Lower leg skin (tissue), 4 donors: Measurements from ENCODE around the gene CFDP1. TPM values are rescaled to one million over a fixed set of nuclear protein-coding genes. Genes with fewer than 3 reads are reported as not detected.

Experiments used
- DNase-seq, 2 donors: peaks; one replicate each; pipeline ENCODE4 v3.0.0-alpha.2; 2019; ENCODE audit warnings: low spot score in 2 of 2
- H3K4me3 ChIP-seq: fragments of 200-600 bp; sonication (generic); 2 replicates; pipeline ENCODE4 v1.5.1; 2017; ENCODE audit warnings: mild to moderate bottlenecking, low read depth; ENCODE audit not compliant: poor library complexity, severe bottlenecking
- CTCF ChIP-seq, 3 donors: fragments of 450-650 bp; IDR thresholded peaks; one replicate each; pipeline ENCODE4 v1.5.1; 2016; ENCODE audit warnings: antibody characterized with exemption in 3 of 3, mild to moderate bottlenecking in 3 of 3, moderate library complexity in 2 of 3
- POLR2A ChIP-seq, 2 donors: fragments of 450-650 bp; IDR thresholded peaks; one replicate each; pipeline ENCODE4 v1.6.1; 2016 to 2017; ENCODE audit warnings: antibody characterized with exemption in 2 of 2, mild to moderate bottlenecking in 1 of 2, moderate library complexity in 1 of 2
- WGBS, 2 donors: methylation state at CpG; one replicate each; pipeline ENCODE4 v1.1.5; 2018; 5-methylcytosine and 5-hydroxymethylcytosine counted together
- intact Hi-C: fragments of 100-400 bp; cut with DNase I; formaldehyde crosslinking; loops from one replicate; pipeline ENCODE4 v1.15.0; 2023; ENCODE audit warnings: low total_unique reads
- total RNA-seq, 4 donors: library from RNA; depleted of rRNA; stranded (reverse); fragments of >200 nt; gene quantifications; one replicate each; pipeline ENCODE4 v1.1.0, GENCODE V29; 2016

Gene CFDP1
- total RNA-seq, 4 donors from 2014 or later: 43.1 to 52.3 (median 49.5) TPM

GRCh38 chr16:75402821-75403475, 30.4 kb downstream of the CFDP1 start:
- H3K4me3 ChIP-seq: no peak overlapping the region
- WGBS, 2 donors: 33 to 39% methylated on average over 3 of the region's 3 CpGs
- no peak for DNase-seq
- intact Hi-C loops: loop anchor here (5.0 kb wide), 1 partner anchor 166 kb away; no protein-coding TSS in a partner anchor
- TF ChIP-seq CTCF (IDR thresholded peaks at IDR 0.05): no peak
- no peak for TF ChIP-seq POLR2A (IDR thresholded peaks at IDR 0.05)

- no peak for DNase-seq
- H3K4me3 ChIP-seq: no peak overlapping the region
- intact Hi-C loops: loop anchor here (5.0 kb wide), 1 partner anchor 165 kb away; no protein-coding TSS in a partner anchor
- TF ChIP-seq POLR2A (IDR thresholded peaks at IDR 0.05): no peak
- no peak for TF ChIP-seq CTCF (IDR thresholded peaks at IDR 0.05)
- 34 to 36% methylated on average over 2 of the region's 2 CpGs for WGBS, 2 donors
Measured at GRCh38 chr16:75402159-75402820, 31.0 kb downstream of the CFDP1 start.

GRCh38 chr16:75401691-75402090, 31.6 kb downstream of the CFDP1 start:
- TF ChIP-seq POLR2A (IDR thresholded peaks at IDR 0.05): no peak
- TF ChIP-seq CTCF (IDR thresholded peaks at IDR 0.05): no peak
- H3K4me3 ChIP-seq: no peak overlapping the region
- no peak for DNase-seq
- intact Hi-C loops: loop anchor here (5.0 kb wide), 1 partner anchor 164 kb away; no protein-coding TSS in a partner anchor

- H3K4me3 ChIP-seq: no peak overlapping the region
- WGBS, 2 donors: 68 to 79% methylated on average over 1 of the region's 1 CpG
- no peak for DNase-seq
Measured at GRCh38 chr16:75398333-75398732, 35.0 kb downstream of the CFDP1 start.

GRCh38 chr16:75394941-75395340, 38.4 kb downstream of the CFDP1 start:
- intact Hi-C loops: no loop called here
- 82 to 90% methylated on average over 5 of the region's 5 CpGs for WGBS, 2 donors
- H3K4me3 ChIP-seq: no peak overlapping the region
- DNase-seq: no peak
- TF ChIP-seq CTCF (IDR thresholded peaks at IDR 0.05) (no peak), POLR2A (IDR thresholded peaks at IDR 0.05) (no peak)

More at GRCh38 chr16:75398333-75398732, 35.0 kb downstream of the CFDP1 start:
- intact Hi-C loops: no loop called here
- no peak for TF ChIP-seq CTCF (IDR thresholded peaks at IDR 0.05)
- TF ChIP-seq POLR2A (IDR thresholded peaks at IDR 0.05): no peak
